HepG2 (cell line): Measurements from ENCODE around the gene RAB20. TPM values are rescaled to one million over a fixed set of nuclear protein-coding genes. Genes with fewer than 3 reads are reported as not detected.
A peak's percentile ranks its signal among the peaks of the same experiment; 100 is the strongest.

Experiments used
- ATAC-seq: fragments of 200-7000 bp; cut with Tn5 transposase; 3 replicates; pipeline ENCODE4 v1.9.1; 2020; ENCODE audit warnings: mild to moderate bottlenecking, moderate library complexity
- BruUV-seq: library from RNA; stranded (reverse); fragments of 400-500 nt; replicated peaks from 2 replicates; lab custom pipeline; 2021; lab: Mats Ljungman, UMichigan
- CTCF ChIA-PET: fragments of 300-600 bp; formaldehyde crosslinking; extraction: SDS; loops from one replicate; lab custom pipeline; 2021; ENCODE audit warnings: low total read pairs, inconsistent platforms, low intra/inter-chr PET ratio; lab: Yijun Ruan, JAX
- POLR2A ChIA-PET: fragments of 350-600 bp; sonication (Branson Sonifier 250); formaldehyde crosslinking; loops from one replicate; lab custom pipeline; 2020; ENCODE audit warnings: antibody characterized with exemption, inconsistent platforms; lab: Yijun Ruan, JAX
- DNase-seq: peaks from one replicate; pipeline ENCODE4 v3.0.0-alpha.2; 2015; ENCODE audit warnings: low spot score
- FAIRE-seq: peaks from 3 replicates; lab custom pipeline; 2011; peaks lifted over from hg19 to GRCh38; lab: Jason Lieb, UNC
- H2AFZ ChIP-seq: one replicate; pipeline ENCODE4 v1.6.1; 2011; ENCODE audit warnings: low read length, inconsistent platforms
- H3K27ac ChIP-seq: fragments of 300-600 bp; 3 replicates; pipeline ENCODE4 v1.8.0; 2011; ENCODE audit warnings: mixed run types, mild to moderate bottlenecking, mixed read lengths, low read length, inconsistent platforms; ENCODE audit not compliant: insufficient read depth; ENCODE audit errors: extremely low read length
- H3K27me3 ChIP-seq, 2 experiments: fragments of 200-600 bp in 1 of 2; 2 replicates in 1 of 2; 3 replicates in 1 of 2; pipeline versions ENCODE4 v1.6.0 to v1.8.0; 2011; ENCODE audit warnings: low read length in 2 of 2, mild to moderate bottlenecking in 2 of 2, moderate library complexity in 2 of 2, inconsistent platforms in 1 of 2; ENCODE audit not compliant: insufficient read depth in 2 of 2, control insufficient read depth in 1 of 2
- H3K36me3 ChIP-seq, 2 experiments: fragments of 200-600 bp in 1 of 2; replicated peaks in 1 of 2; 2 replicates in 1 of 2; 3 replicates in 1 of 2; pipeline versions ENCODE4 v1.5.1 to v1.8.0; 2011; ENCODE audit warnings: low read length in 2 of 2, inconsistent platforms in 1 of 2; ENCODE audit not compliant: insufficient read depth in 2 of 2, control insufficient read depth in 1 of 2
- H3K4me1 ChIP-seq: 2 replicates; pipeline ENCODE4 v1.5.1; 2012; ENCODE audit warnings: low read length, inconsistent platforms; ENCODE audit not compliant: insufficient read depth
- H3K4me2 ChIP-seq: 2 replicates; pipeline ENCODE4 v1.6.0; 2011; ENCODE audit warnings: low read depth, low read length, inconsistent platforms
- H3K4me3 ChIP-seq, 3 experiments: fragments of 200-600 bp in 1 of 3; sonication (generic), shearing (Covaris generic) in 1 of 3; replicated peaks in 1 of 3; 2 replicates each; pipeline ENCODE4 v1.5.1; 2011 to 2016; ENCODE audit warnings: low read length in 3 of 3, inconsistent platforms in 2 of 3, low read depth in 2 of 3, mild to moderate bottlenecking in 2 of 3, control low read depth in 1 of 3, mixed read lengths in 1 of 3; ENCODE audit not compliant: insufficient read depth in 1 of 3
- H3K79me2 ChIP-seq: one replicate; pipeline ENCODE4 v1.6.1; 2011; ENCODE audit warnings: low read length, inconsistent platforms; ENCODE audit not compliant: insufficient read depth
- H3K9ac ChIP-seq: 2 replicates; pipeline ENCODE4 v1.6.0; 2011; ENCODE audit warnings: mild to moderate bottlenecking, low read depth, low read length, inconsistent platforms; ENCODE audit not compliant: insufficient read depth
- H3K9me3 ChIP-seq: 2 replicates; pipeline ENCODE4 v1.5.1; 2012; ENCODE audit warnings: mild to moderate bottlenecking, low read length
- H4K20me1 ChIP-seq: 2 replicates; pipeline ENCODE4 v1.6.0; 2011; ENCODE audit warnings: inconsistent platforms, mild to moderate bottlenecking, low read length, moderate library complexity; ENCODE audit not compliant: insufficient read depth
- NFKBIZ ChIP-seq: IDR thresholded peaks from 2 replicates; pipeline ENCODE4 v1.6.1; 2018; ENCODE audit warnings: missing genetic modification reagents, missing compliant biosample characterization
- POGZ ChIP-seq: sonication (generic); formaldehyde crosslinking; IDR thresholded peaks from 2 replicates; pipeline ENCODE4 v1.4.0; 2020; ENCODE audit warnings: mild to moderate bottlenecking, missing genetic modification reagents
- RFXAP ChIP-seq: sonication (generic); formaldehyde crosslinking; IDR thresholded peaks from 2 replicates; pipeline ENCODE4 v1.4.0; 2020; ENCODE audit warnings: missing genetic modification reagents, borderline replicate concordance
- THYN1 ChIP-seq: sonication (generic); formaldehyde crosslinking; IDR thresholded peaks from 2 replicates; pipeline ENCODE4 v1.8.1; 2023; ENCODE audit warnings: low read depth, mild to moderate bottlenecking, moderate library complexity, missing genetic modification reagents, borderline replicate concordance
- ZBTB7A ChIP-seq: sonication (generic); formaldehyde crosslinking; IDR thresholded peaks from 2 replicates; pipeline ENCODE4 v1.8.0; 2022; ENCODE audit warnings: mild to moderate bottlenecking, missing genetic modification reagents
- ZNF337 ChIP-seq: sonication (generic); formaldehyde crosslinking; IDR thresholded peaks from 2 replicates; pipeline ENCODE4 v1.5.1; 2020; ENCODE audit warnings: missing genetic modification reagents, low read depth, mild to moderate bottlenecking, borderline replicate concordance
- WGBS: methylation state at CpG from one replicate; pipeline ENCODE4 v1.1.6; 2017; ENCODE audit warnings: low lambda C conversion rate; 5-methylcytosine and 5-hydroxymethylcytosine counted together
- in situ Hi-C: cut with HindIII; loops from 2 replicates; pipeline ENCODE4 v1.10.0; 2017; ENCODE audit warnings: low pct_unique_long_range_greater_than_20kb; ENCODE audit not compliant: extremely low pct_ligation_motif_present
- intact Hi-C: fragments of 100-400 bp; cut with micrococcal nuclease; formaldehyde crosslinking; loops from one replicate; pipeline ENCODE4 v1.10.0; 2022; ENCODE audit not compliant: unreplicated experiment
- polyA plus RNA-seq, 8 experiments: library from polyadenylated mRNA; depleted of rRNA in 3 of 8; stranded (reverse) in 7 of 8; unstranded in 1 of 8; fragments of >200 nt; fragmentation: Illumina TruSeq in 4 of 8; extraction: Trizol in 4 of 8; gene quantifications; 2 replicates each; pipeline versions ENCODE4 v1.2.1 to v1.2.3, GENCODE V29; 2011 to 2016; ENCODE audit warnings: low read depth in 4 of 8, missing spikeins in 1 of 8, mixed read lengths in 1 of 8; ENCODE audit not compliant: insufficient read depth in 1 of 8
- total RNA-seq, 5 experiments: library from RNA; depleted of rRNA; stranded (reverse); fragments of >200 nt; fragmentation: Illumina TruSeq; extraction: Trizol; gene quantifications; 2 replicates each; pipeline ENCODE4 v1.2.3, GENCODE V29; 2016; ENCODE audit warnings: low read depth in 1 of 5
- TF ChIP-seq, protein P1 (sequence below): sonication (generic); formaldehyde crosslinking; IDR thresholded peaks from 2 replicates; pipeline ENCODE4 v1.8.1; 2023; ENCODE audit warnings: mild to moderate bottlenecking, missing genetic modification reagents
- TF ChIP-seq, protein P2 (sequence below), 2 experiments: fragments of 450-650 bp in 1 of 2; sonication (generic) in 1 of 2; formaldehyde crosslinking in 1 of 2; IDR thresholded peaks; 2 replicates each; pipeline versions ENCODE4 v1.6.1 to v1.8.0; 2016 to 2022; ENCODE audit warnings: antibody characterized with exemption in 1 of 2, mild to moderate bottlenecking in 1 of 2, missing genetic modification reagents in 1 of 2
- TF ChIP-seq, protein P3 (sequence below): sonication (generic); formaldehyde crosslinking; IDR thresholded peaks from 2 replicates; pipeline ENCODE4 v1.4.0; 2020; ENCODE audit warnings: missing genetic modification reagents, low read depth, mild to moderate bottlenecking, borderline replicate concordance

The RAB20 gene
- total and polyA plus RNA-seq, 2 of the 13 experiments (the other 11 are each of a cell fraction or from before 2014, with no cell fraction given): 15.6 to 30.5 TPM

DNA sequence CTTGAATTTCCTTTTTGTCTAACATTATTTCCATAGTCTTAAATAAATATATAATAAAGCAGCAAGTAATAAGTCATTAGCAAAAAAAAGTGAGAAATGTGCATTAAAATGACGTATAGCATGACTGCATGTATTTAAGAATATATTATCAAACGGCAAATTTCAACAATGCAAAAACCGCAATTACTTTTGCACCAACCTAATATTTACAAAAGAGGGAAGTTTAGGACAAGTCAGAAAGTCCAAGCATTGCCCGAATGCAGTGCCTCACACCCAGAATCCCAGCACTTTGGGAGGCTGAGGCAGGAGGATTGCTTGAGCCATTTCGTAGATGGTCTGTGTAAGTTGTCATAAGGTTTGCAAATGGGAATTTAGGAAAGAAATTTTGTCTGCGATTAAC is 43.6 kb upstream of the RAB20 start:
- ATAC-seq (no peak), DNase-seq (no peak), FAIRE-seq (no peak)
- H3K4me2 ChIP-seq: no peak overlapping the region
- no peak overlapping the region for H3K9ac ChIP-seq
- no peak overlapping the region for H2AFZ ChIP-seq
- CTCF ChIA-PET: no interaction called here
- in situ Hi-C loops: no loop called here
- no peaks in the 10 kb centered on the region for H3K9me3 ChIP-seq
- intact Hi-C loops: no loop called here
- H3K27me3 ChIP-seq: no peaks in the 10 kb centered on the region
- peaks cover 25% of the 10 kb centered on the region for H3K4me1 ChIP-seq
- H3K79me2 ChIP-seq: no peaks in the 10 kb centered on the region
- H3K27ac ChIP-seq: no peak overlapping the region
- H4K20me1 ChIP-seq: no peaks in the 10 kb centered on the region
- TF ChIP-seq, protein P1, sequence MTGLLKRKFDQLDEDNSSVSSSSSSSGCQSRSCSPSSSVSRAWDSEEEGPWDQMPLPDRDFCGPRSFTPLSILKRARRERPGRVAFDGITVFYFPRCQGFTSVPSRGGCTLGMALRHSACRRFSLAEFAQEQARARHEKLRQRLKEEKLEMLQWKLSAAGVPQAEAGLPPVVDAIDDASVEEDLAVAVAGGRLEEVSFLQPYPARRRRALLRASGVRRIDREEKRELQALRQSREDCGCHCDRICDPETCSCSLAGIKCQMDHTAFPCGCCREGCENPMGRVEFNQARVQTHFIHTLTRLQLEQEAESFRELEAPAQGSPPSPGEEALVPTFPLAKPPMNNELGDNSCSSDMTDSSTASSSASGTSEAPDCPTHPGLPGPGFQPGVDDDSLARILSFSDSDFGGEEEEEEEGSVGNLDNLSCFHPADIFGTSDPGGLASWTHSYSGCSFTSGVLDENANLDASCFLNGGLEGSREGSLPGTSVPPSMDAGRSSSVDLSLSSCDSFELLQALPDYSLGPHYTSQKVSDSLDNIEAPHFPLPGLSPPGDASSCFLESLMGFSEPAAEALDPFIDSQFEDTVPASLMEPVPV: no peak
- TF ChIP-seq NFKBIZ: no peak
- no peak for TF ChIP-seq THYN1 (CRISPR knock-in tag)
- TF ChIP-seq, protein P2, sequence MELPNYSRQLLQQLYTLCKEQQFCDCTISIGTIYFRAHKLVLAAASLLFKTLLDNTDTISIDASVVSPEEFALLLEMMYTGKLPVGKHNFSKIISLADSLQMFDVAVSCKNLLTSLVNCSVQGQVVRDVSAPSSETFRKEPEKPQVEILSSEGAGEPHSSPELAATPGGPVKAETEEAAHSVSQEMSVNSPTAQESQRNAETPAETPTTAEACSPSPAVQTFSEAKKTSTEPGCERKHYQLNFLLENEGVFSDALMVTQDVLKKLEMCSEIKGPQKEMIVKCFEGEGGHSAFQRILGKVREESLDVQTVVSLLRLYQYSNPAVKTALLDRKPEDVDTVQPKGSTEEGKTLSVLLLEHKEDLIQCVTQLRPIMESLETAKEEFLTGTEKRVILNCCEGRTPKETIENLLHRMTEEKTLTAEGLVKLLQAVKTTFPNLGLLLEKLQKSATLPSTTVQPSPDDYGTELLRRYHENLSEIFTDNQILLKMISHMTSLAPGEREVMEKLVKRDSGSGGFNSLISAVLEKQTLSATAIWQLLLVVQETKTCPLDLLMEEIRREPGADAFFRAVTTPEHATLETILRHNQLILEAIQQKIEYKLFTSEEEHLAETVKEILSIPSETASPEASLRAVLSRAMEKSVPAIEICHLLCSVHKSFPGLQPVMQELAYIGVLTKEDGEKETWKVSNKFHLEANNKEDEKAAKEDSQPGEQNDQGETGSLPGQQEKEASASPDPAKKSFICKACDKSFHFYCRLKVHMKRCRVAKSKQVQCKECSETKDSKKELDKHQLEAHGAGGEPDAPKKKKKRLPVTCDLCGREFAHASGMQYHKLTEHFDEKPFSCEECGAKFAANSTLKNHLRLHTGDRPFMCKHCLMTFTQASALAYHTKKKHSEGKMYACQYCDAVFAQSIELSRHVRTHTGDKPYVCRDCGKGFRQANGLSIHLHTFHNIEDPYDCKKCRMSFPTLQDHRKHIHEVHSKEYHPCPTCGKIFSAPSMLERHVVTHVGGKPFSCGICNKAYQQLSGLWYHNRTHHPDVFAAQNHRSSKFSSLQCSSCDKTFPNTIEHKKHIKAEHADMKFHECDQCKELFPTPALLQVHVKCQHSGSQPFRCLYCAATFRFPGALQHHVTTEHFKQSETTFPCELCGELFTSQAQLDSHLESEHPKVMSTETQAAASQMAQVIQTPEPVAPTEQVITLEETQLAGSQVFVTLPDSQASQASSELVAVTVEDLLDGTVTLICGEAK (IDR thresholded peaks at IDR 0.05): peak; percentile 86
- TF ChIP-seq, protein P2 (CRISPR knock-in tag; IDR thresholded peaks at IDR 0.05): no peak
- TF ChIP-seq ZNF337 (CRISPR knock-in tag): no peak
- TF ChIP-seq RFXAP (CRISPR knock-in tag): no peak
- TF ChIP-seq ZBTB7A: no peak
- no peak for TF ChIP-seq POGZ (CRISPR knock-in tag)
- TF ChIP-seq, protein P3, sequence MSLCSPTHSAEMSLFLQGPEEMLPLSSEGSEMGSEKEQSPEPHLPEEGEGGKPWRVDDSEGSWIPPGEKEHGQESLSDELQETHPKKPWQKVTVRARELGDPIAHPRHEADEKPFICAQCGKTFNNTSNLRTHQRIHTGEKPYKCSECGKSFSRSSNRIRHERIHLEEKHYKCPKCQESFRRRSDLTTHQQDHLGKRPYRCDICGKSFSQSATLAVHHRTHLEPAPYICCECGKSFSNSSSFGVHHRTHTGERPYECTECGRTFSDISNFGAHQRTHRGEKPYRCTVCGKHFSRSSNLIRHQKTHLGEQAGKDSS (CRISPR knock-in tag): no peak
- POLR2A ChIA-PET: no interaction called here
- H3K4me3 ChIP-seq: no peak overlapping the region
- BruUV-seq: no TSS peak
- no peaks in the 10 kb centered on the region for H3K36me3 ChIP-seq
- 51% methylated on average over 6 of the region's 6 CpGs for WGBS
